HepG2 (cell line): ENCODE measurements around the gene TIMP3. TPM values are rescaled to one million over a fixed set of nuclear protein-coding genes. Genes with fewer than 3 reads are reported as not detected.

Source experiments
- HNRNPL ChIP-seq: fragments of 200-400 bp; formaldehyde crosslinking; IDR thresholded peaks from 2 replicates; pipeline ENCODE4 v1.6.1; 2017; ENCODE audit warnings: mild to moderate bottlenecking, low read depth, low read length
- MATR3 ChIP-seq: sonication (generic); formaldehyde crosslinking; IDR thresholded peaks from 2 replicates; pipeline ENCODE4 v1.4.0; 2020; ENCODE audit warnings: missing genetic modification reagents
- SATB2 ChIP-seq: sonication (generic); formaldehyde crosslinking; IDR thresholded peaks from 2 replicates; pipeline ENCODE4 v1.5.0; 2020; ENCODE audit warnings: missing genetic modification reagents
- SIN3A ChIP-seq: IDR thresholded peaks from 2 replicates; pipeline ENCODE4 v1.6.1; 2011; ENCODE audit warnings: low read depth, mild to moderate bottlenecking, control low read depth, low read length, borderline replicate concordance
- SP140L ChIP-seq: sonication (generic); formaldehyde crosslinking; IDR thresholded peaks from 2 replicates; pipeline ENCODE4 v1.4.0; 2020; ENCODE audit warnings: missing genetic modification reagents, borderline replicate concordance
- TBX2 ChIP-seq: sonication (generic); formaldehyde crosslinking; IDR thresholded peaks from 2 replicates; pipeline ENCODE4 v1.5.0; 2020; ENCODE audit warnings: missing genetic modification reagents, mild to moderate bottlenecking, borderline replicate concordance
- ZBTB1 ChIP-seq: sonication (generic); formaldehyde crosslinking; IDR thresholded peaks from 2 replicates; pipeline ENCODE4 v1.4.0; 2020; ENCODE audit warnings: missing genetic modification reagents, borderline replicate concordance
- ZBTB7B ChIP-seq: sonication (generic); formaldehyde crosslinking; IDR thresholded peaks from 2 replicates; pipeline ENCODE4 v1.4.0; 2020; ENCODE audit warnings: missing genetic modification reagents
- ZKSCAN5 ChIP-seq: sonication (generic); formaldehyde crosslinking; IDR thresholded peaks from 2 replicates; pipeline ENCODE4 v1.5.1; 2020; ENCODE audit warnings: mild to moderate bottlenecking, missing genetic modification reagents
- ZMYM4 ChIP-seq: sonication (generic); formaldehyde crosslinking; IDR thresholded peaks from 2 replicates; pipeline ENCODE4 v1.8.1; 2023; ENCODE audit warnings: mild to moderate bottlenecking, missing genetic modification reagents
- ZNF33A ChIP-seq: sonication (generic); formaldehyde crosslinking; IDR thresholded peaks from 2 replicates; pipeline ENCODE4 v1.5.1; 2020; ENCODE audit warnings: missing genetic modification reagents, mild to moderate bottlenecking, moderate library complexity, borderline replicate concordance
- ZNF501 ChIP-seq: sonication (generic); formaldehyde crosslinking; IDR thresholded peaks from 2 replicates; pipeline ENCODE4 v1.5.1; 2020; ENCODE audit warnings: mild to moderate bottlenecking, moderate library complexity, missing genetic modification reagents
- ZSCAN12 ChIP-seq: sonication (generic); formaldehyde crosslinking; IDR thresholded peaks from 2 replicates; pipeline ENCODE4 v1.9.0; 2021; ENCODE audit warnings: mild to moderate bottlenecking, missing genetic modification reagents
- polyA plus RNA-seq, 8 experiments: library from polyadenylated mRNA; depleted of rRNA in 3 of 8; stranded (reverse) in 7 of 8; unstranded in 1 of 8; fragments of >200 nt; fragmentation: Illumina TruSeq in 4 of 8; extraction: Trizol in 4 of 8; gene quantifications; 2 replicates each; pipeline versions ENCODE4 v1.2.1 to v1.2.3, GENCODE V29; 2011 to 2016; ENCODE audit warnings: low read depth in 4 of 8, missing spikeins in 1 of 8, mixed read lengths in 1 of 8; ENCODE audit not compliant: insufficient read depth in 1 of 8
- total RNA-seq, 5 experiments: library from RNA; depleted of rRNA; stranded (reverse); fragments of >200 nt; fragmentation: Illumina TruSeq; extraction: Trizol; gene quantifications; 2 replicates each; pipeline ENCODE4 v1.2.3, GENCODE V29; 2016; ENCODE audit warnings: low read depth in 1 of 5
- TF ChIP-seq, protein P1 (sequence below): sonication (generic); formaldehyde crosslinking; IDR thresholded peaks from 2 replicates; pipeline ENCODE4 v1.4.0; 2020; ENCODE audit warnings: mild to moderate bottlenecking, missing genetic modification reagents
- TF ChIP-seq, protein P2 (sequence below): sonication (generic); formaldehyde crosslinking; IDR thresholded peaks from 2 replicates; pipeline ENCODE4 v1.4.0; 2020; ENCODE audit warnings: low read depth, mild to moderate bottlenecking, missing genetic modification reagents
- TF ChIP-seq, protein P3 (sequence below), 2 experiments: fragments of 450-650 bp in 1 of 2; sonication (generic) in 1 of 2; formaldehyde crosslinking; IDR thresholded peaks; 2 replicates each; pipeline versions ENCODE4 v1.5.0 to v1.8.0; 2020 to 2022; ENCODE audit warnings: mild to moderate bottlenecking in 1 of 2, missing genetic modification reagents in 1 of 2
- TF ChIP-seq, protein P4 (sequence below): sonication (generic); formaldehyde crosslinking; IDR thresholded peaks from 2 replicates; pipeline ENCODE4 v1.8.0; 2022; ENCODE audit warnings: missing genetic modification reagents, mild to moderate bottlenecking, borderline replicate concordance

TIMP3 gene
- total and polyA plus RNA-seq, 2 of the 13 experiments (the other 11 are each of a cell fraction or from before 2014, with no cell fraction given) = 57.3 to 86.6 TPM

DNA sequence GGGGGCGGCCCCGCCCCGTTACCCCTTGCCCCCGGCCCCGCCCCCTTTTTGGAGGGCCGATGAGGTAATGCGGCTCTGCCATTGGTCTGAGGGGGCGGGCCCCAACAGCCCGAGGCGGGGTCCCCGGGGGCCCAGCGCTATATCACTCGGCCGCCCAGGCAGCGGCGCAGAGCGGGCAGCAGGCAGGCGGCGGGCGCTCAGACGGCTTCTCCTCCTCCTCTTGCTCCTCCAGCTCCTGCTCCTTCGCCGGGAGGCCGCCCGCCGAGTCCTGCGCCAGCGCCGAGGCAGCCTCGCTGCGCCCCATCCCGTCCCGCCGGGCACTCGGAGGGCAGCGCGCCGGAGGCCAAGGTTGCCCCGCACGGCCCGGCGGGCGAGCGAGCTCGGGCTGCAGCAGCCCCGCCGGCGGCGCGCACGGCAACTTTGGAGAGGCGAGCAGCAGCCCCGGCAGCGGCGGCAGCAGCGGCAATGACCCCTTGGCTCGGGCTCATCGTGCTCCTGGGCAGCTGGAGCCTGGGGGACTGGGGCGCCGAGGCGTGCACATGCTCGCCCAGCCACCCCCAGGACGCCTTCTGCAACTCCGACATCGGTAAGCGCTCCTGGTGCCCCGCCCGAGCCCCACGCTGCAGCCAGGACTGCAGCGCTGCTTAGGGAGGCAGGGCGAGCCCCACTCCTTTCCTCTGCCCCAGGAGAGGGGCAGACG, at the start of gene TIMP3 (continued):
- TF ChIP-seq, protein P1, sequence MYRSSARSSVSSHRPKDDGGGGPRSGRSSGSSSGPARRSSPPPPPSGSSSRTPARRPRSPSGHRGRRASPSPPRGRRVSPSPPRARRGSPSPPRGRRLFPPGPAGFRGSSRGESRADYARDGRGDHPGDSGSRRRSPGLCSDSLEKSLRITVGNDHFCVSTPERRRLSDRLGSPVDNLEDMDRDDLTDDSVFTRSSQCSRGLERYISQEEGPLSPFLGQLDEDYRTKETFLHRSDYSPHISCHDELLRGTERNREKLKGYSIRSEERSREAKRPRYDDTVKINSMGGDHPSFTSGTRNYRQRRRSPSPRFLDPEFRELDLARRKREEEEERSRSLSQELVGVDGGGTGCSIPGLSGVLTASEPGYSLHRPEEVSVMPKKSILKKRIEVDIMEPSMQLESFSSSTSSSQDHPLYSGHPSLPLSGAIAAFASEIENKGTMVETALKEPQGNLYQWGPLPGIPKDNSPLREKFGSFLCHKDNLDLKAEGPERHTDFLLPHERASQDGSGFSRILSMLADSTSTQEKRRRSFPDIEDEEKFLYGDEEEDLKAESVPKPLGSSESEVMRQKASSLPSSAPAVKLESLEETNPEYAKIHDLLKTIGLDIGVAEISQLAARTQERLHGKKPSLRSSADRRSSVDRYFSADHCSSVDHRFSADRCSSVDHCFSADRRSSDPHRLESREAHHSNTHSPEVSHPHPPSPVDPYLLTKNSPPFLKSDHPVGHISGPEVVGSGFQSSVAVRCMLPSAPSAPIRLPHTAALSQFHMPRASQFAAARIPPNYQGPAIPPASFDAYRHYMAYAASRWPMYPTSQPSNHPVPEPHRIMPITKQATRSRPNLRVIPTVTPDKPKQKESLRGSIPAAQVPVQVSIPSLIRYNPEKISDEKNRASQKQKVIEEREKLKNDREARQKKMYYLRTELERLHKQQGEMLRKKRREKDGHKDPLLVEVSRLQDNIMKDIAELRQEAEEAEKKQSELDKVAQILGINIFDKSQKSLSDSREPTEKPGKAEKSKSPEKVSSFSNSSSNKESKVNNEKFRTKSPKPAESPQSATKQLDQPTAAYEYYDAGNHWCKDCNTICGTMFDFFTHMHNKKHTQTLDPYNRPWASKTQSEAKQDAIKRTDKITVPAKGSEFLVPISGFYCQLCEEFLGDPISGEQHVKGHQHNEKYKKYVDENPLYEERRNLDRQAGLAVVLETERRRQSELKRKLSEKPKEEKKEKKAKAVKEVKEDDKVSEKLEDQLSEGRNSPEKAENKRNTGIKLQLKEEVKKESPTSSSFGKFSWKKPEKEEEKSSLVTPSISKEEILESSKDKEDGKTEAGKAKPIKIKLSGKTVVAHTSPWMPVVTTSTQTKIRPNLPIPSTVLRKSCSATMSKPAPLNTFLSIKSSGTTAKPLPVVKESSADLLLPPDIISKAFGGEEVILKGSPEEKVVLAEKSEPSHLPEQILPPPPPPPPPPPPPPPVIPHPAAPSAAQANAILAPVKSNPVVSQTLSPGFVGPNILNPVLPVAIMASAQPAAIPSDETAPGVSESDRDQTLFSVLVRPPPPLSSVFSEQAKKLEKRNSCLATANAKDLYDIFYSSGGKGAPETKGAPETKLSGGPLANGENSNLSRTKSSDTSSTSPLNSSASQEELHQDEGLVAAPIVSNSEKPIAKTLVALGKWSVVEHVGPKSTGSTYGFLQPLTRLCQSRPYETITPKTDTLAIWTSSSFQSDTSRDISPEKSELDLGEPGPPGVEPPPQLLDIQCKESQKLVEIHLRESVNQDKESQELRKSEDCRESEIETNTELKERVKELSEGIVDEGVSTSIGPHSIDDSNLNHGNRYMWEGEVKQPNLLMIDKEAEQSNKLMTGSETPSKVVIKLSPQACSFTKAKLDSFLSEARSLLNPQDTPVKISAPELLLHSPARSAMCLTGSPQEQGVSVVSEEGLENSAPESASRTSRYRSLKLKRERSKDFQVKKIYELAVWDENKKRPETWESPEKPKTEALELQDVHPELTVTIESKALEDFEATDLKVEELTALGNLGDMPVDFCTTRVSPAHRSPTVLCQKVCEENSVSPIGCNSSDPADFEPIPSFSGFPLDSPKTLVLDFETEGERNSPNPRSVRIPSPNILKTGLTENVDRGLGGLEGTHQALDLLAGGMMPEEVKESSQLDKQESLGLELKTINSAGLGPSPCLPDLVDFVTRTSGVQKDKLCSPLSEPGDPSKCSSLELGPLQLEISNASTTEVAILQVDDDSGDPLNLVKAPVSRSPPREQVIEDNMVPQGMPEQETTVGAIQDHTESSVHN (CRISPR knock-in tag) = no peak
- peak; percentile 26; the same call in 1 of the 2 replicates for TF ChIP-seq TBX2 (CRISPR knock-in tag)
- no peak for TF ChIP-seq SP140L (CRISPR knock-in tag)
- TF ChIP-seq ZMYM4 = peak; percentile 71
- no peak for TF ChIP-seq ZKSCAN5 (CRISPR knock-in tag)
- no peak for TF ChIP-seq ZBTB7B
- TF ChIP-seq, protein P2, sequence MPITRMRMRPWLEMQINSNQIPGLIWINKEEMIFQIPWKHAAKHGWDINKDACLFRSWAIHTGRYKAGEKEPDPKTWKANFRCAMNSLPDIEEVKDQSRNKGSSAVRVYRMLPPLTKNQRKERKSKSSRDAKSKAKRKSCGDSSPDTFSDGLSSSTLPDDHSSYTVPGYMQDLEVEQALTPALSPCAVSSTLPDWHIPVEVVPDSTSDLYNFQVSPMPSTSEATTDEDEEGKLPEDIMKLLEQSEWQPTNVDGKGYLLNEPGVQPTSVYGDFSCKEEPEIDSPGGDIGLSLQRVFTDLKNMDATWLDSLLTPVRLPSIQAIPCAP (CRISPR knock-in tag) = no peak
- TF ChIP-seq, protein P3, sequence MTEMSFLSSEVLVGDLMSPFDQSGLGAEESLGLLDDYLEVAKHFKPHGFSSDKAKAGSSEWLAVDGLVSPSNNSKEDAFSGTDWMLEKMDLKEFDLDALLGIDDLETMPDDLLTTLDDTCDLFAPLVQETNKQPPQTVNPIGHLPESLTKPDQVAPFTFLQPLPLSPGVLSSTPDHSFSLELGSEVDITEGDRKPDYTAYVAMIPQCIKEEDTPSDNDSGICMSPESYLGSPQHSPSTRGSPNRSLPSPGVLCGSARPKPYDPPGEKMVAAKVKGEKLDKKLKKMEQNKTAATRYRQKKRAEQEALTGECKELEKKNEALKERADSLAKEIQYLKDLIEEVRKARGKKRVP (CRISPR knock-in tag; IDR thresholded peaks at IDR 0.05) = no peak
- TF ChIP-seq ZNF33A (CRISPR knock-in tag) = no peak
- TF ChIP-seq SIN3A = peak; percentile 78; the same call in 1 of the 2 replicates
- no peak for TF ChIP-seq HNRNPL
- TF ChIP-seq, protein P4, sequence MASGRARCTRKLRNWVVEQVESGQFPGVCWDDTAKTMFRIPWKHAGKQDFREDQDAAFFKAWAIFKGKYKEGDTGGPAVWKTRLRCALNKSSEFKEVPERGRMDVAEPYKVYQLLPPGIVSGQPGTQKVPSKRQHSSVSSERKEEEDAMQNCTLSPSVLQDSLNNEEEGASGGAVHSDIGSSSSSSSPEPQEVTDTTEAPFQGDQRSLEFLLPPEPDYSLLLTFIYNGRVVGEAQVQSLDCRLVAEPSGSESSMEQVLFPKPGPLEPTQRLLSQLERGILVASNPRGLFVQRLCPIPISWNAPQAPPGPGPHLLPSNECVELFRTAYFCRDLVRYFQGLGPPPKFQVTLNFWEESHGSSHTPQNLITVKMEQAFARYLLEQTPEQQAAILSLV (CRISPR knock-in tag) = no peak; the same call in 1 of the 2 replicates
- TF ChIP-seq ZBTB1 (CRISPR knock-in tag) = no peak
- TF ChIP-seq ZSCAN12 (CRISPR knock-in tag) = no peak
- no peak for TF ChIP-seq ZNF501 (CRISPR knock-in tag)
- TF ChIP-seq MATR3 (CRISPR knock-in tag) = no peak
- TF ChIP-seq SATB2 (CRISPR knock-in tag) = no peak
